ENCODE data around the gene CTNND1.
"Not testable (repeated sequence)": the region's sequence is repeated elsewhere in the genome, so short reads cannot be mapped to it uniquely, and the experiment has no call there.

Gene CTNND1

DNA sequence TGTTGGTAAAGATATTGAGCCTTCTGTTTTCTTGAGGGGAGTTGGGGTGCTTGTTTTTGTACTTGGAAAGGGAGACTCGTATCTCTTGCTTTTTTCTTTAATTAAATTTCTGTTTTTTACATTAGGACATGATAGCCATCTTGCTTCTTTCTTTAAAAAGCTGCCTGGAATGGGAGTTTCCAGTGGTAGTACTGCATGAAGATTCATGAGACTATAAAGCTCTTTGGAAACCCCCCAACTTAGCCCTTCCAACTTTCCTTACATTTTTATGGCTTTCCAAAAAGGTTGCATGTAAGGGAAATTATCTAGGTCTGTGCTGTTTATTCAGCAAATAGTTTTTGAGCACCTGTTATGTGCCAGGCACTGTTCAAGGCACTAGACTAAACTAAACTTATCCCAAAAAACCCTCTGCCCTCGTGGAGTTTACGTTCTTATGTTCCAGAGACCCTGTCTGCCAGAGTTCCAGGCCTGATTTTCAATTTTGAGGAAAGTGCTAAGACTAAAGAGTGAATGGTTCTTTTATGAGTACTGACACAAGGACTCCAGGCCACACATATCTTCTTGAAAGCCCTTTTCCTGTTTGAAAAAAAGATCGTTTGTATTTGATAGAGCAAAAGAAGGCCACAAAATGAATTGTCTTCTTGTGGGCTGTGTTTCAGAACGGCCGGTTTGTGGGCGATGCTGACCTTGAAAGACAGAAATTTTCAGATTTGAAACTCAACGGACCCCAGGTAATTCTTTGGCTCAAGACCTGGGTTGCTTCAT is 31.9 kb downstream of the CTNND1 start:
- no peak for DNase-seq

DNA sequence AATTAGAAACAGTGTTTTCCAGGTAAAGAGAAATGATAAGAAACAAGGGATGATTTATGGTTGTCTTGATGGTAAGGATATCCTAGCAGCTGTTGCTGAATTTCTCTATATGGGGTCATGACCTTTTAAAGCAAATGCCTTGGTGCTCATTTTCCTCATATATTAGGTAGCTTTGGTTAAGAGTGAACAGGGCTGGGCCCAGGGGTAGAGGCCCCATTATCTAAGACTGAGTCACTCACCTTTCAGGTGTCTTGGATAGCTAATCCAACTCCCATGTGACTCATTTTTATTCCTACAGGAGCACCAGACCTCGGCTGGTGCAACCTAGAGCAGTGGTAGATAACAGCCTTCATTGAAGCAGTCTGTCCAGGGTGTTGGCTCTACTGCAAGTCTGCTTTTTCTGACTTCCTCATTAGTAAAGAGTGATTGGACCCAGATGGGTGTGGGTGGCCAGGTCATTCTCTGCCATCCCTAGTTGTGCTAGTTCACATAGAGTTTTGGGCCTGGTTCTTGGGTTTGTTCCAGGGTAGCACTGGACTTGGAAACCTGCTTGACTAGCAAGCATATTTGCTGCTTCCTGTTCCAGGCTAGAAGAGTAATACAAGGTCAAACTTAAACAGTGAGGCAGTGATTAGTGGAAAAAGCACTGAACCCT is 37.4 kb downstream of the CTNND1 start:
- DNase-seq: no peak

DNA sequence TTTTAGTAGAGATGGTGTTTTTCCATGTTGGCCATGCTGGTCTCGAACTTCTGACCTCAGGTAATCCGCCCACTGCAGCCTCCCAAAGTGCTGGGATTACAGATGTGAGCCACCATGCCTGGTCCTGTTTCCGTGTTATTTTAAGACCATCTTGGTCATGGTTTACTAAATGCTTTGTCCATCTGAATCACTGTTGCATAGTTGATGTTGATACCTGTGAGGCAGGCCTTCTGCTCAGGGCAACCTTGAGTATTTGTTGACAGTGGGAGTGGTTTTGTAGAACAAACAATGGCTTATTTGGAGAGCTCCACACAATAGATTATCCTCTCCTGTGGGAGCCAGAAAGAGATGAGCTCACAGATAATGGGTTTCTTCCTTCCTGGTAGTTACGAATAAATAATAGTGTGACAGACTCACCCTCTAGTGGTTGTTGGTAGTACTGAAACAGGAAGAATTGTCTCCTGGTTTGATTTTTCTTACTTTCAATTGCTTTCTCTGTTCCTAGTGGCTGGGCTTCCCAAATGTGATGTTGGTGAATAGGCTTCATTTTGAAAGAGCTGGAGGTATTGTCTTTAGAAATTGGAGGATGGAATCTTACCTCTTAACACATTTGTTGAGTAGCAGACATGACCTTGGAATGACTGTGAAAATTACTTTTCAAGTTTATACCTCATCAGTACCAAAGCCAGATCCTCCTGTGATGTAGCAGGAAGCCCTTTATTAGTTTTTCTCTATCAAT is 39.0 kb downstream of the CTNND1 start:
- no peak for DNase-seq

DNA sequence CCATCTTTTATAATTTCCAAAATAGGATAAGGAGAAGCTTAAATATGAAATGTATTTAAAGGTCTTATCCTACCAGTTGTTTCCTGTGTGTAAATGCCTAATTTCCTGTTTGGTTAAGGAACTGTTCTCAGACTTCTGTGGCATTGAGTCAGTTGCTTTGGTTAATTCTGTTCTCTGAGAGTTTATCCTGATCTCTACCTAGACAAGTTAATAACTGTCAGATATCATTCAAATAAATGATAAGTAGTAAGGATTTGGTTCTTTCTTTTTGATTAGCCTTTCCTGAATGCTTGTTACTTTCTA is 39.5 kb downstream of the CTNND1 start:
- no peak for DNase-seq

DNA sequence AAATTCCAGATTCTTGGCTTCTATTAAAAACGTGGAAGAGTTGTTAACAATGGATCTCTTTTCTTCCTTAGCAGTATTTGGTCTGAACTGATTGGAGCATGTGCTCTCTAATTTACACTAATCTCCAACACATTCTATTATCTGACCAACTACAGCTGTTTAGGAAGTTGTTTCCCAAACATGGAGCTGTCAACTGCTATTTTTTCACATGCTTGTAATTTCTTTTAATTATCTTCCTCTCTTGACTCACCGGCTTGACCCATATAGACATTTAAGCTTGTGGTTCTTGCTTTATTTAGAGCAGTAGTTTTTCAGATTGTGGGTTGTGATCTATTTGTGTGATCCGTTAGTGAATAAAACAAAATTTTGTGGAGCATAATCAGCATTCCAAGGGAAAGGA is 40.8 kb downstream of the CTNND1 start:
- no peak for DNase-seq

DNA sequence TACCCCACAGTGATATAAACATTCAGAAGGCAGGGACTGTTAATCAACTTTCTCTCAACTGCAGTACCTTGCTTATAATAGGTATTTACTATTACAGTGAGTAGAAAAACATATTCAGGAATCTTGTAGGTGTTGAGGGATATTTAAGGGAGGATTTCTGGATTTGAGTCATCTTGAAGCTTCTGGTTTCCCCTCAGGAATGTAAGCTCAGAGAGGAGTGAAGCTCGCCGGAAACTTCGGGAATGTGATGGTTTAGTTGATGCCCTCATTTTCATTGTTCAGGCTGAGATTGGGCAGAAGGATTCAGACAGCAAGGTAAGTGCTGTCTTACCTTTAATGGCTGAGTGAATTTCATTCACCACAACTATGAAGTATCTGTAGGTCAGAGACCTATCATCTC is 42.9 kb downstream of the CTNND1 start:
- no peak for DNase-seq

DNA sequence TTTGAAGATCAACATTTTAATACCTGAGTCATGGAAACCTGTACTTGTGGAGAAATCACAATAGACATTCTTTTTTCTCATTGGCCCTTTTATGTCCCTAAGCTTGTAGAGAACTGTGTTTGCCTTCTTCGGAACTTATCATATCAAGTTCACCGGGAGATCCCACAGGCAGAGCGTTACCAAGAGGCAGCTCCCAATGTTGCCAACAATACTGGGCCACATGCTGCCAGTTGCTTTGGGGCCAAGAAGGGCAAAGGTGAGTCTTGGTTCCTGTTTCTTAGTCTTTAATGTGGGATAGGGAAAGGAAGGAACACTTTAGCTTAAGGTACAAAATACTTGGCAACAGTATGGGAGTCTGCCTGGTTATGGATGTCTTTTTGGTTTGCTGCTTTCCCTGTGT is 44.2 kb downstream of the CTNND1 start:
- DNase-seq: no peak

DNA sequence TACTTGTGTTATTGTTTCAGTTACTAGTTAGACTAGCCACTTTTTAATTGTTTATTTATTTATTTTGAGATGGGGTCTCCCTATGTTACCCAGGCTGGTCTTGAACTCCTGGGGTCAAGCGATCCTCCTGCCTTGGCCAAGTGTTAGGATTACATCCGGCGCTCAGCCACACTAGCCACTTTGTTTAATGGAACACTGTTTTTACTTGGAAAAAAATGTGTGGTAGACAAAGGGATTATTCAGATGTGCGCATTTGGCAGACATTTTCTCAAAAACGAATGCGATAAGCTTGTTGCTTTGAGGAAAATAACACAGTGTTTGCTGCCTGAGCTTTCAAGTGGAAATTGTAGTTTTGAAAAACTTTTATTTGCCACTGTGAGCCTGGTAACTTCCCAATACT is 51.0 kb downstream of the CTNND1 start:
- DNase-seq: no peak

DNA sequence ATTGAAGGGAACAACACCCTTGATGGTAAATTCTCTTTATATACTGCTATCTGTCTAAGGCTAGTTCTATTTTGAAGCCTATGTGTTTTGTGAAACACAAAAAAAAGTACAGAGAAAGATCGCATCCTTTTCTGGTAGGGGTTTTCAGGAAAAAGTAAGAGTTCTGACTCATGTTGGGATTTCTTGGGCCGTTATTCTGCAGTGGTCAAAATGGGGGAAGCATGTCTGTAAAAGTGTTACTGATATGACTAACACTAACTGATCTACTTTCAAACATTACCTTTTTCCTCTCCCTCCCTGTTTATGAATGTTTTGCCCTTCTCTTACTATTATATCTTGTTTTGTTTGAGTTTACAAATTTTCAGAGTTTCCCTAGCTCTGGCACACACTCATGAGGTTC is 53.9 kb downstream of the CTNND1 start:
- no peak for DNase-seq

DNA sequence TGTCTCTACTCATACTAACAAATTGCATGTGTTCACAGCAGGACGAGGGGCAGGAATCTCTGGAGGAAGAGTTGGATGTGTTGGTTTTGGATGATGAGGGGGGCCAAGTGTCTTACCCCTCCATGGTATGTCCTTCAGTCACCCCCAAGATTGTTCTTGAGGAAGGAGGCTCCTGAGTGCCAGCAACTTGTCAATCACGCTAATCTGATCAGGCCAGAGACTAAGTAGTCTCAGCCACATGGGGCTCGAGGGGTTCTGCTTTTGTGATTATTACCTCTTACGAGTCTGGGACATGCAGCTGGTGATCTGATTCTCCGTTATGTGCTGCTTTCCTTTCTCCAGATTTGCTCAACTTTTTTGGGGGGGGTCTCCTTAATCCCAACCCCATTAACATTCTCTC is 54.3 kb downstream of the CTNND1 start:
- DNase-seq: no peak

DNA sequence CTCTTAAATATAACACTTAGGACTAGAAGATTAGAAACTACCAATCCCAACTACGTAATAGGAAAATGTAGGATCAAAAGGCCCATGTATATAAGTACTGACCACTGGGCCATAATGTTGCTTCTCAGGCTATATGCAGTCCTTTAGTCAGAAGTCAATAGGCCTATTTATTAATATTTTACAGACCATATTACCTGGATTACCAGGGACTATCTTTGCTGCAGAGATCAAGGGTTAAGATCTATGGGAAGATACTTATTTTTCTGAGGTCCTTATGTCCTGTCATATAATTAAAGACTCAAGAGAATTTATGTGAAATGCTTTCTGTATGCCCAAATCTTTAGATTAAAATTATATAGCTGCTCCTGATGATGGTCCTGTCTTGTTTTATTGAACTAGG is 57.2 kb downstream of the CTNND1 start:
- no peak for DNase-seq

DNA sequence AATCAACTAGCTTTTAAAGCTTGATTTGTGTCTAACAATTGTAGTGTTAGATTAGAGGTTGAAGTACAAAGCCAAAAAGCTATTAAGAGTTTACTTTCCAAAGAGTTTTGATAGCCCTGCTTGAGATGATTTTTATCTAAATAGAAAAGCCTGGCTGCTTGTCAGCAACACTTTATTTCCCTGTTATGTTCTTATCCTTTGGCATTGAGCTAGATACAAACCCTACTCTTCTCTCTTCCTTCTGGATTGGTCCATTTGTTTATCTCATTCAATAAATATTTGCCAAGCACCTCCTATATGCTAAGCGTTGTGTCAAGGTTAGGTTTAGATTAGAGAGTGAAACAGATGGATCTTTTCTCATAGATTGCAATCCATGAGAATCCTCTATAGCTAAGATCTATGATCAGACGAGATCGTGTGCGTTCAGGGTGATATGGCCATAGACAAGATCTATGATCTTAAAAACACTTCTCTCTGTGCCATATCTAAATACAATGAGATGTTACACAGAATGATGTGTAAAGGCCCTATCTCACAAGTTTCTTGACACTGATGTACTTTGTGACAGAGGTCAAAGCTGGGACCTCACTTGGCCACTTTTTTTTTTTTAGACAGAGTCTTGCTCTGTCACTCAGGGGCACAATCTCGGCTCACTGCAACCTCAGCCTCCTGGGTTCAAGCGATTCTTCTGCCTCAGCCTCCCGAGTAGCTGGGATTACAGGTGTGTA is 57.8 kb downstream of the CTNND1 start:
- no peak for DNase-seq

DNA sequence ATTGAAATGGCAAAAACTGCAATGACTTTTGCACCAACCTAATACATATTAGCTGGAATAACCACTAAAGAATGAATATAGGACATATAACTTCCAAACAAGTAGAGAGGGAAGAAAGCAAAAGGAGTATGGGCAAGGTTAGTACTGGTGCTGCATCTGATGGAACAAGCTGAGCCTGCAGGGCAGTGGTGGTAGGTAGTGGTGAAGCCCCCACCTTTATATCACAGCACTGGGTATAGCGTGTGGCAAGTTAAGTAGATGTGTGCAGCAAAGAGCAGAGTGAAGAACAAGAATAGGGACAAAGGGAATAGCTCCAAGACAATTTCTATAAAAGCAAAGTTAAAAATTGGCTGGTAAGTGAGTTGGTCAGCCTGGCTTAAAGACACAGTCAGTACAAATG is 62.3 kb downstream of the CTNND1 start:
- no peak for DNase-seq

DNA sequence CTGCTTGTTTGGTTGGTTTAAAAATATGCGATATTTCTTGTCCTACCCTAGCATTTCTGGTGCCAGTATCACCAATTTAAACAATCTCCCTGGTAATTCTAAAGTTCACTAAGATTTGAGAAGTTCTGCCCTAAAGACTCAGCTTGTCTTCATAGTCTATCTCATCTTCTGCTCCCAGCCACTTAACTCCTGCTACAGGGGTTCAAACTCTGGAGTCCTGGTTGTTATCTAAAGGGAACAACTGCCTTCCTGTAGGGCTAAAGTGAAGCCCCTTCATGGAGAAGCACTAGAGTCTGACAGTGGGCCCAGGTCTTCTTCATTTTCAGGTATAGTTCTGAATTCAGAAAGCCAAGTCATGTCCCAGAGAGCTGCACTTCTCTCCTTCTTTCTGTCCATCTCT is 73.2 kb downstream of the CTNND1 start:
- DNase-seq: no peak

DNA sequence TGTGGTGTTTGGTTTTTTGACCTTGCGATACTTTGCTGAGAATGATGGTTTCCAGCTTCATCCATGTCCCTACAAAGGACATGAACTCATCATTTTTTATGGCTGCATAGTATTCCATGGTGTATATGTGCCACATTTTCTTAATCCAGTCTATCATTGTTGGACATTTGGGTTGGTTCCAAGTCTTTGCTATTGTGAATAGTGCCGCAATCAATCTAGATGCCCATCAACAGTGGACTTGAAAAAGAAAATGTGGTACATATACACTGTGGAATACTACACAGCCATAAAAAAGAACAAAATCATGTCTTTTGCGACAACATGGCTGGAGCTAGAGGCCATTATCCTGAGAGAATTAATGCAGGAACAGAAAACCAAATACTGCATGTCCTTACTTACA is 77.0 kb downstream of the CTNND1 start:
- not testable (repeated sequence) for DNase-seq

DNA sequence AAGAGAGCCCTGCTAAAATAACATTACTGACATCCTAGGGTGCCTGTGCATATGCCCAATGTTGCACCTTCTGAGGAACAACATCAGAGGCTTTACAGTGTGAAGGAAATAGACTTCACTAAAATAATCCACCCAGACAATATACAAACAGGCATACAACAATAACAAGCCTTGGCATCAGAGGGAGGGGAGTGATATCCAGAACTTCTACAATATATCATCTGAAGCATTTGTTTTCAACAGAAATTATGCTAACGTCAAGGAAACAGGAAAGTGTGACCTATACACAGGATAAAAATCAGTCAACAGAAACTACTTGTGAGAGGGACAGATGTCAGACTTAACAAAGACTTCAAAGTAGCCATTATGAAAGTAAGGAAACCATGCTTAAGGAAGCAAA is 81.3 kb downstream of the CTNND1 start:
- DNase-seq: no peak

DNA sequence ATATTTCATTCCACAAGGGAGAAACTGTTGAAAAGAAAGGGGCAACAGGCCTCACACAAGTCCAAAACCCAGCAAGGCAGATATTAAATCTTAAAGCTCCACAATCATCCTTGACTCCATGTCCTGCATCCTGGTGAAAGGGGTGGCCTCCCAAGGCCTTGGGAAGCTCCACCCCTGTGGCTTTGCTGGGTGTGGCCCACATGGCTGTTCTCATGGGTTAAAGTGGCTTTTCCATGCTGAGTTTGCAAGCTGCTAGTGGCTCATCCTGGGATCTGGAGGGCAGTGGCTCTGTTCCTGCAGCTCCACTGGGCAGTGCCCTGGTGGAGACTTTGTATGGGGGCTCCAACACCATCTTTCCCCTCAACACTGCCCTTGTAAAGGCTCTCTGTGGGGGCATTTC is 106.4 kb downstream of the CTNND1 start:
- no peak for DNase-seq

DNA sequence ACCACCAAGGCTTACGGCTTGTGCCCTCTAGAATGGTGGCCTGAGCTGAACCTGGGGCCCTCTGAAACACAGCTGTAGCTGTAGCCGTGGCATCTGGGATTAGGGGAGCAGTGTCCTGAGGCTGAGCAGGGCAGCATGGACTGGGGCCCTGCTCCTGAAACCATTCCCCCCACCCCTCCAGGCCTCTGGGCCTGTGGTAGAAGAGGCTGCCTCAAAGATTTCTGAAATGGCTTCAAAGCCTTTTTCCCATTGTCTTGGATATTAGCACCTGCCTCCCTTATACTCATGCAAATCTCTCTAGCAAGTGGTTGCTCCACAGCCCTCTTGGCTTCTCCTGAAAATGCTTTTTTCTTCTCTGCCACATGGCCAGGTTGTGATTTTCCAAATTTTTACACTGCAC is 106.9 kb downstream of the CTNND1 start:
- DNase-seq: no peak

Data from activated CD8-positive, alpha-beta memory T cell treated with anti-CD3 and anti-CD28 coated beads, Interleukin-2, amount 50 U/mL, for 48 hours (primary cell).